ENCODE results near the gene PERM1.

DNA sequence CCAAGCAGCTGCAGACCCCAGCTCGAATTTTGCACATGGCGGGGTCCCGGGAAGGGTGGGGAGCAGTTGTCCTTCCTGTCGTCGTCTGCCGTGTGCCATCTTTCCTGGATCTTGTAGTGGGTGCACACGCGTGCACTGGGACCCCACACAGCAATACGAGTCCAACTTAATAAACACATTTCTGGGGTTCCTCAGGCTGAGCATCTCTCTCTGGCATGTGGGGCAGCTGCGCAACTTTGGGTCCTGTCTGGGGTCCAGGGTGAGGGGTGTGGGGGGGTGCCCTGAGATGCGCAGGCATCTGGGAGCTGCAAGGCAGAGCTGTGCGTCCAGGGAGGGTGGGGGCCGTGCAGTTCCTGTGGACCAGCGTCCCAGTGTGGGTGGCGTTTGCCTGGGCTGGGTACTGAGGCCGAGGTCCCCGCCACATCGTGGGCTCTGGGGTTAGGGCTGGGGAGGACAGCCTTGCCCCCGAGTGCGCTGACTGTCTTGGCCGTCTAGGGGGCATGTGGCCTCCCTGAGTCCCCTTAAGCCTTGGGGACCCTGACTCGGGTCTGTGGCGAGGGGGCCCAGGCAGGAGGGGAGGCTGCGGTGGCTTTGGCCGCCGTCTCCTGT, 16.3 kb downstream of the PERM1 start:
- TF ChIP-seq CTCF (IDR thresholded peaks at IDR 0.05; ENCODE audit: low read depth, low read length, missing input control) (no peak), GABPA (IDR thresholded peaks at IDR 0.05 in 1 of 2, conservative IDR thresholded peaks at IDR 0.05 in 1 of 2) (no peak), EGR1 (IDR thresholded peaks at IDR 0.05; ENCODE audit: low read depth in 2 of 2) (no peak), JUND (IDR thresholded peaks at IDR 0.05) (no peak), YY1 (IDR thresholded peaks at IDR 0.05) (no peak), REST (IDR thresholded peaks at IDR 0.05) (no peak)
- TF ChIP-seq, protein P1, sequence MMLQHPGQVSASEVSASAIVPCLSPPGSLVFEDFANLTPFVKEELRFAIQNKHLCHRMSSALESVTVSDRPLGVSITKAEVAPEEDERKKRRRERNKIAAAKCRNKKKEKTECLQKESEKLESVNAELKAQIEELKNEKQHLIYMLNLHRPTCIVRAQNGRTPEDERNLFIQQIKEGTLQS (IDR thresholded peaks at IDR 0.05): no peak

All from liver (tissue), 3 donors.